Heart left ventricle (tissue), 13 donors: ENCODE results near the gene CDC42EP4.

ENCODE experiments used
- POLR2A ChIP-seq, 2 donors: fragments of 450-650 bp; IDR thresholded peaks; one replicate each; pipeline ENCODE4 v1.6.1; 2017; ENCODE audit warnings: antibody characterized with exemption in 2 of 2, mild to moderate bottlenecking in 2 of 2, moderate library complexity in 2 of 2
- TF ChIP-seq, protein P1 (sequence below), 12 donors: fragments of 200-600 bp; sonication (generic) in 4 of 12; IDR thresholded peaks; one replicate each; pipeline versions ENCODE4 v1.5.0 to v1.8.0; 2018 to 2022; ENCODE audit warnings: antibody characterized with exemption in 12 of 12, mild to moderate bottlenecking in 5 of 12
- donor health status: ischemic (EF 13 %, LVEDD 7.1; RV severe dilation, severe dysfunction).
- donor health status: DM: no; HTN: yes; CAD: no.
- donor health status: DM: no; HTN: no; CAD: no.
- donor health status: ischemic (EF 25% LVEDD 6.9; RV normal size, moderate dysfunction).
- donor health status: ischemic (EF 25% LVEDD 5.7; RV mildly dilated, moderate dysfunction).
- donor health status: ischemic (EF 35%, LVEDD 5.7; RV mildly dilated, moderate dysfunction).
- donor health status: nonischemic (EF 11% LVEDD 7.7; RV severe dilation, severe dysfunction).
- donor health status: DM: yes; HTN: yes; CAD: no.
- donor health status: PGD.
- donor health status: ischemic (EF 29% LVEDD 5.4; RV normal size, mild dysfunction).
- donor health status: nonischemic (EF 23%, LVEDD 6.1; RV moderate dilation, normal function).

DNA sequence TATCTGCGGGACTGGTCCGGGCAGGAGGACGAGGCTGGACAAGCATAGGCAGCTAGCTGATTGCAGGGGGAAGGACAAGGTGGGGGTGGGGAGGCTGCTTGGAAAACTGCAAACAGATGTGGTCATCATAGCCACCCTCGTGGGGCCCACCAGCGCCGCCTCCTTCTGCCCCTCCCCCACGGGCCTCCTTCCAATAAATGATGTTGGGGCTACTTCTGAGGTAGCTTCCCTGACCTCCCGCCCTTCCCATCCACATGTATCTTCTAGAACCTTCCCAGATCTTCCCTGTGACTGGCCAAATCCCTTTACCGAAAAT is 12.3 kb upstream of the CDC42EP4 start:
- no peak for TF ChIP-seq POLR2A (IDR thresholded peaks at IDR 0.05)
- TF ChIP-seq, protein P1, sequence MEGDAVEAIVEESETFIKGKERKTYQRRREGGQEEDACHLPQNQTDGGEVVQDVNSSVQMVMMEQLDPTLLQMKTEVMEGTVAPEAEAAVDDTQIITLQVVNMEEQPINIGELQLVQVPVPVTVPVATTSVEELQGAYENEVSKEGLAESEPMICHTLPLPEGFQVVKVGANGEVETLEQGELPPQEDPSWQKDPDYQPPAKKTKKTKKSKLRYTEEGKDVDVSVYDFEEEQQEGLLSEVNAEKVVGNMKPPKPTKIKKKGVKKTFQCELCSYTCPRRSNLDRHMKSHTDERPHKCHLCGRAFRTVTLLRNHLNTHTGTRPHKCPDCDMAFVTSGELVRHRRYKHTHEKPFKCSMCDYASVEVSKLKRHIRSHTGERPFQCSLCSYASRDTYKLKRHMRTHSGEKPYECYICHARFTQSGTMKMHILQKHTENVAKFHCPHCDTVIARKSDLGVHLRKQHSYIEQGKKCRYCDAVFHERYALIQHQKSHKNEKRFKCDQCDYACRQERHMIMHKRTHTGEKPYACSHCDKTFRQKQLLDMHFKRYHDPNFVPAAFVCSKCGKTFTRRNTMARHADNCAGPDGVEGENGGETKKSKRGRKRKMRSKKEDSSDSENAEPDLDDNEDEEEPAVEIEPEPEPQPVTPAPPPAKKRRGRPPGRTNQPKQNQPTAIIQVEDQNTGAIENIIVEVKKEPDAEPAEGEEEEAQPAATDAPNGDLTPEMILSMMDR (IDR thresholded peaks at IDR 0.05): no peak
